H9 (cell line): ENCODE data around the gene VAV3. TPM values are rescaled to one million over a fixed set of nuclear protein-coding genes. Genes with fewer than 3 reads are reported as not detected.

ENCODE experiments used
- DNase-seq: peaks from one replicate; pipeline ENCODE4 v3.0.0-alpha.2; 2017
- H2AFZ ChIP-seq: one replicate; pipeline ENCODE4 v1.6.1; 2013; ENCODE audit warnings: mild to moderate bottlenecking, low read length, control low read depth, moderate library complexity
- H2AK5ac ChIP-seq: 2 replicates; pipeline ENCODE4 v1.6.1; 2013; ENCODE audit warnings: low read length, control low read depth, mixed read lengths; ENCODE audit not compliant: insufficient read length
- H2BK120ac ChIP-seq: one replicate; pipeline ENCODE4 v1.6.1; 2013; ENCODE audit warnings: low read depth, mild to moderate bottlenecking, low read length, control low read depth, inconsistent platforms; ENCODE audit not compliant: poor library complexity, severe bottlenecking
- H2BK12ac ChIP-seq: 2 replicates; pipeline ENCODE4 v1.6.1; 2013; ENCODE audit warnings: low read length, control low read depth, mixed read lengths, low read depth; ENCODE audit not compliant: insufficient read length
- H2BK15ac ChIP-seq: 2 replicates; pipeline ENCODE4 v1.6.1; 2013; ENCODE audit warnings: low read depth, low read length, control low read depth
- H2BK20ac ChIP-seq: one replicate; pipeline ENCODE4 v1.6.1; 2013; ENCODE audit warnings: low read depth, mild to moderate bottlenecking, low read length, control low read depth, inconsistent platforms; ENCODE audit not compliant: poor library complexity, severe bottlenecking
- H2BK5ac ChIP-seq: 2 replicates; pipeline ENCODE4 v1.6.1; 2013; ENCODE audit warnings: low read length, control low read depth, mixed read lengths; ENCODE audit not compliant: insufficient read length
- H3K14ac ChIP-seq: 2 replicates; pipeline ENCODE4 v1.6.1; 2013; ENCODE audit warnings: low read length, control low read depth; ENCODE audit not compliant: insufficient read depth
- H3K18ac ChIP-seq: 2 replicates; pipeline ENCODE4 v1.6.1; 2013; ENCODE audit warnings: low read depth, mild to moderate bottlenecking, mixed read lengths, low read length, control low read depth; ENCODE audit not compliant: insufficient read length
- H3K23ac ChIP-seq: 2 replicates; pipeline ENCODE4 v1.6.1; 2013; ENCODE audit warnings: low read length, control low read depth, mixed read lengths, low read depth; ENCODE audit not compliant: insufficient read length
- H3K23me2 ChIP-seq: 2 replicates; pipeline ENCODE4 v1.6.1; 2013; ENCODE audit warnings: low read depth, mild to moderate bottlenecking, mixed read lengths, low read length, control low read depth; ENCODE audit not compliant: insufficient read length, poor library complexity, severe bottlenecking
- H3K27ac ChIP-seq: 2 replicates; pipeline ENCODE4 v1.5.1; 2013; ENCODE audit warnings: low read length, control low read depth, mixed read lengths, low read depth; ENCODE audit not compliant: insufficient read length
- H3K27me3 ChIP-seq: 2 replicates; pipeline ENCODE4 v1.6.1; 2013; ENCODE audit warnings: low read length, control low read depth, inconsistent platforms; ENCODE audit not compliant: insufficient read depth
- H3K4ac ChIP-seq: 2 replicates; pipeline ENCODE4 v1.6.1; 2013; ENCODE audit warnings: low read depth, mild to moderate bottlenecking, control low read depth, inconsistent platforms, low read length, moderate library complexity
- H3K4me1 ChIP-seq: 2 replicates; pipeline ENCODE4 v1.6.1; 2013; ENCODE audit warnings: low read length, control low read depth, inconsistent platforms; ENCODE audit not compliant: insufficient read depth
- H3K4me2 ChIP-seq: 2 replicates; pipeline ENCODE4 v1.6.1; 2013; ENCODE audit warnings: low read length, control low read depth, mixed read lengths; ENCODE audit not compliant: insufficient read length, insufficient read depth
- H3K56ac ChIP-seq: 2 replicates; pipeline ENCODE4 v1.6.1; 2013; ENCODE audit warnings: low read depth, mild to moderate bottlenecking, mixed read lengths, low read length, control low read depth; ENCODE audit not compliant: insufficient read length
- H3K79me1 ChIP-seq: 2 replicates; pipeline ENCODE4 v1.6.1; 2013; ENCODE audit warnings: low read depth, mild to moderate bottlenecking, moderate library complexity, low read length, control low read depth, inconsistent platforms; ENCODE audit not compliant: insufficient read depth, poor library complexity, severe bottlenecking
- H3K79me2 ChIP-seq: 2 replicates; pipeline ENCODE4 v1.6.1; 2013; ENCODE audit warnings: low read length, control low read depth, inconsistent platforms; ENCODE audit not compliant: insufficient read depth
- H3K9ac ChIP-seq: 2 replicates; pipeline ENCODE4 v1.6.1; 2013; ENCODE audit warnings: low read length, control low read depth, mixed read lengths; ENCODE audit not compliant: insufficient read length; ENCODE audit errors: extremely low read depth
- H3K9me3 ChIP-seq: one replicate; pipeline ENCODE4 v1.6.1; 2013; ENCODE audit warnings: low read depth, low read length, inconsistent platforms; ENCODE audit not compliant: control insufficient read depth
- H3T11ph ChIP-seq: one replicate; pipeline ENCODE4 v1.6.1; 2013; ENCODE audit warnings: mild to moderate bottlenecking, low read length, control low read depth, inconsistent platforms
- H4K20me1 ChIP-seq: one replicate; pipeline ENCODE4 v1.6.1; 2013; ENCODE audit not compliant: control insufficient read depth, insufficient read length, insufficient read depth
- H4K5ac ChIP-seq: 2 replicates; pipeline ENCODE4 v1.6.1; 2013; ENCODE audit warnings: low read depth, mild to moderate bottlenecking, mixed read lengths, low read length, control low read depth; ENCODE audit not compliant: insufficient read length
- H4K8ac ChIP-seq: replicated peaks from 2 replicates; pipeline ENCODE4 v1.6.1; 2013; ENCODE audit warnings: low read length, control low read depth, mixed read lengths, low read depth; ENCODE audit not compliant: insufficient read length
- H4K91ac ChIP-seq: 2 replicates; pipeline ENCODE4 v1.6.1; 2013; ENCODE audit warnings: low read depth, mild to moderate bottlenecking, moderate library complexity, mixed read lengths, low read length, control low read depth; ENCODE audit not compliant: insufficient read length
- H3K27ac Mint-ChIP-seq, 3 experiments: 2 replicates in 2 of 3; 3 replicates in 1 of 3; pipeline ENCODE4 v1.8.0; 2020 to 2021; ENCODE audit warnings: mixed read lengths in 3 of 3, mild to moderate bottlenecking in 1 of 3, moderate library complexity in 1 of 3
- H3K27me3 Mint-ChIP-seq: 2 replicates; pipeline ENCODE4 v1.8.0; 2021; ENCODE audit warnings: low read depth, mild to moderate bottlenecking, moderate library complexity, mixed read lengths
- H3K36me3 Mint-ChIP-seq, 3 experiments: 2 replicates in 2 of 3; 3 replicates in 1 of 3; pipeline ENCODE4 v1.8.0; 2020 to 2021; ENCODE audit warnings: low read depth in 3 of 3, mixed read lengths in 3 of 3; ENCODE audit not compliant: insufficient read depth in 1 of 3
- H3K4me1 Mint-ChIP-seq, 2 experiments: 2 replicates each; pipeline ENCODE4 v1.8.0; 2020; ENCODE audit warnings: mixed read lengths in 2 of 2
- H3K4me3 Mint-ChIP-seq, 2 experiments: 2 replicates in 1 of 2; 3 replicates in 1 of 2; pipeline ENCODE4 v1.8.0; 2020 to 2021; ENCODE audit warnings: mild to moderate bottlenecking in 2 of 2, mixed read lengths in 2 of 2, moderate library complexity in 1 of 2
- H3K9me3 Mint-ChIP-seq, 2 experiments: 2 replicates in 1 of 2; 3 replicates in 1 of 2; pipeline ENCODE4 v1.8.0; 2020; ENCODE audit warnings: mild to moderate bottlenecking in 2 of 2, mixed read lengths in 2 of 2, moderate library complexity in 1 of 2
- WGBS: extraction: QIAGEN DNeasy Blood & Tissue Kit; methylation state at CpG from one replicate; pipeline ENCODE4 v1.1.7; 2013; ENCODE audit warnings: missing lambda C conversion rate, low lambda C conversion rate, mixed read lengths; ENCODE audit not compliant: insufficient read length; ENCODE audit errors: extremely low coverage; 5-methylcytosine and 5-hydroxymethylcytosine counted together
- total RNA-seq: library from RNA; stranded (reverse); gene quantifications from 2 replicates; pipeline ENCODE4 v1.2.1, GENCODE V29; 2021
- TF ChIP-seq, protein P1 (sequence below): fragments of 200-600 bp; sonication (generic); conservative IDR thresholded peaks from 3 replicates; pipeline ENCODE4 v1.8.0; 2021; ENCODE audit warnings: antibody characterized with exemption, mild to moderate bottlenecking

VAV3 gene
- total RNA-seq, 1 experiment from 2014 or later = 5.1 TPM

DNA sequence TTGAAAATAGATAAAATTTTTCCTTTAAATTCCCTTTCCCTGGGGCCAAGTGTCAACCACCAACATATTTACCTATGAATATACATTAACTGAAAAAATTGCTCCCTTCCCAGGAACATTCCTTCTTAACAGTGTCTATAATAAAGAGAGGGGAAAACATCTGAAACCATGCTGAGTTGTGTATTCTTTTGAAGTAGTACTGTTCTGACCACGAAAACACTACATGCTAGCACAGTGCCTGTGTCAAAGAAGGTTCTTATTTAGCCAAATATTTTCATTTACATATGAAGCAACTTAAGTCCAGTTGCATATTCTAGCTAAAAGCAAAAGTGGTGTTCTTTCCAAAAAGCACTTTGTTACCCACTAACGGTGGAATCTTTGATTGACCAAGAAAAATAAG, 311.2 kb downstream of the VAV3 start:
- no peak overlapping the region for H4K91ac ChIP-seq
- H3K27me3 Mint-ChIP-seq = no peaks in the 10 kb centered on the region
- H2BK20ac ChIP-seq = no peak overlapping the region
- H2BK120ac ChIP-seq = no peak overlapping the region
- H2BK12ac ChIP-seq = no peak overlapping the region
- no peak overlapping the region for H2BK5ac ChIP-seq
- H2AFZ ChIP-seq = no peak overlapping the region
- peak overlapping the region in 1 of 3 experiments; percentile 81; a peak in 3 of 7 replicates for H3K27ac Mint-ChIP-seq
- H4K5ac ChIP-seq = no peak overlapping the region
- H3T11ph ChIP-seq = no peak overlapping the region
- H3K4ac ChIP-seq = no peak overlapping the region
- H3K27me3 ChIP-seq = no peaks in the 10 kb centered on the region
- TF ChIP-seq, protein P1, sequence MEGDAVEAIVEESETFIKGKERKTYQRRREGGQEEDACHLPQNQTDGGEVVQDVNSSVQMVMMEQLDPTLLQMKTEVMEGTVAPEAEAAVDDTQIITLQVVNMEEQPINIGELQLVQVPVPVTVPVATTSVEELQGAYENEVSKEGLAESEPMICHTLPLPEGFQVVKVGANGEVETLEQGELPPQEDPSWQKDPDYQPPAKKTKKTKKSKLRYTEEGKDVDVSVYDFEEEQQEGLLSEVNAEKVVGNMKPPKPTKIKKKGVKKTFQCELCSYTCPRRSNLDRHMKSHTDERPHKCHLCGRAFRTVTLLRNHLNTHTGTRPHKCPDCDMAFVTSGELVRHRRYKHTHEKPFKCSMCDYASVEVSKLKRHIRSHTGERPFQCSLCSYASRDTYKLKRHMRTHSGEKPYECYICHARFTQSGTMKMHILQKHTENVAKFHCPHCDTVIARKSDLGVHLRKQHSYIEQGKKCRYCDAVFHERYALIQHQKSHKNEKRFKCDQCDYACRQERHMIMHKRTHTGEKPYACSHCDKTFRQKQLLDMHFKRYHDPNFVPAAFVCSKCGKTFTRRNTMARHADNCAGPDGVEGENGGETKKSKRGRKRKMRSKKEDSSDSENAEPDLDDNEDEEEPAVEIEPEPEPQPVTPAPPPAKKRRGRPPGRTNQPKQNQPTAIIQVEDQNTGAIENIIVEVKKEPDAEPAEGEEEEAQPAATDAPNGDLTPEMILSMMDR = no peak
- H3K79me1 ChIP-seq = no peaks in the 10 kb centered on the region
- no peak overlapping the region for H3K14ac ChIP-seq
- WGBS = no CpG with 5 or more reads among the region's 2 CpGs
- no peaks in the 10 kb centered on the region for H3K9me3 ChIP-seq
- H3K9me3 Mint-ChIP-seq = no peaks in the 10 kb centered on the region
- H3K23ac ChIP-seq = no peak overlapping the region
- no peaks in the 10 kb centered on the region for H4K20me1 ChIP-seq
- no peaks in the 10 kb centered on the region for H3K36me3 Mint-ChIP-seq
- peaks cover 5 to 7% of the 10 kb centered on the region in 2 experiments; a peak in 2 of 4 replicates for H3K4me1 Mint-ChIP-seq
- DNase-seq = no peak
- H3K9ac ChIP-seq = no peak overlapping the region
- H3K4me3 Mint-ChIP-seq = no peak overlapping the region
- H4K8ac ChIP-seq = no peak overlapping the region
- H2AK5ac ChIP-seq = no peak overlapping the region
- H3K23me2 ChIP-seq = no peaks in the 10 kb centered on the region
- no peak overlapping the region for H3K4me2 ChIP-seq
- H3K79me2 ChIP-seq = no peaks in the 10 kb centered on the region
- H2BK15ac ChIP-seq = no peak overlapping the region
- no peak overlapping the region for H3K56ac ChIP-seq
- H3K27ac ChIP-seq = no peak overlapping the region
- no peaks in the 10 kb centered on the region; the same call in 1 of the 2 replicates for H3K4me1 ChIP-seq
- no peak overlapping the region for H3K18ac ChIP-seq
